GM12878 (cell line): ENCODE measurements around the gene TNNT1. TPM values are rescaled to one million over a fixed set of nuclear protein-coding genes. Genes with fewer than 3 reads are reported as not detected.

Source experiments
- ATAC-seq: fragments of 200-7000 bp; cut with Tn5 transposase; 3 replicates; pipeline ENCODE4 v1.9.1; 2020; ENCODE audit warnings: mild to moderate bottlenecking, moderate library complexity
- BruUV-seq: library from RNA; stranded (reverse); fragments of 400-500 nt; replicated peaks from 2 replicates; lab custom pipeline; 2021; lab: Mats Ljungman, UMichigan
- CTCF ChIA-PET: fragments of 300-600 bp; sonication (Branson Sonifier 250); formaldehyde crosslinking; extraction: SDS; loops from one replicate; lab custom pipeline; 2021; ENCODE audit warnings: inconsistent platforms; lab: Yijun Ruan, JAX
- POLR2A ChIA-PET: fragments of 350-600 bp; formaldehyde crosslinking; extraction: SDS; loops from one replicate; lab custom pipeline; 2021; ENCODE audit warnings: inconsistent platforms; lab: Charles Lee
- RAD21 ChIA-PET: fragments of 300-600 bp; sonication (Branson Sonifier 250); formaldehyde crosslinking; loops from one replicate; lab custom pipeline; 2023; ENCODE audit warnings: antibody characterized with exemption; ENCODE audit not compliant: unreplicated experiment; lab: Charles Lee
- SMC1A ChIA-PET: fragments of 300-600 bp; sonication (Branson Sonifier 250); formaldehyde crosslinking; loops from one replicate; lab custom pipeline; 2023; ENCODE audit not compliant: unreplicated experiment, uncharacterized antibody; lab: Charles Lee
- DNase-seq: peaks from one replicate; pipeline ENCODE4 v3.0.0-alpha.2; 2011; ENCODE audit warnings: low read depth, low spot score
- FAIRE-seq: peaks from 3 replicates; lab custom pipeline; 2011; peaks lifted over from hg19 to GRCh38; lab: Jason Lieb, UNC
- H2AFZ ChIP-seq: 2 replicates; pipeline ENCODE4 v1.6.0; 2011; ENCODE audit warnings: low read depth, low read length, control low read depth; ENCODE audit not compliant: control insufficient read depth
- H3K27ac ChIP-seq: 2 replicates; pipeline ENCODE4 v1.5.1; 2011; ENCODE audit warnings: control low read depth; ENCODE audit not compliant: control insufficient read depth, insufficient read depth
- H3K27me3 ChIP-seq, 2 experiments: replicated peaks in 1 of 2; 2 replicates each; pipeline versions ENCODE4 v1.6.0 to v1.6.1; 2011; ENCODE audit warnings: low read length in 1 of 2; ENCODE audit not compliant: control insufficient read depth in 2 of 2, insufficient read depth in 2 of 2
- H3K36me3 ChIP-seq, 2 experiments: 2 replicates each; pipeline ENCODE4 v1.5.1; 2011; ENCODE audit warnings: low read length in 1 of 2; ENCODE audit not compliant: control insufficient read depth in 2 of 2, insufficient read depth in 2 of 2
- H3K4me1 ChIP-seq: 2 replicates; pipeline ENCODE4 v1.6.1; 2011; ENCODE audit warnings: mild to moderate bottlenecking, low read length, moderate library complexity, mixed read lengths; ENCODE audit not compliant: control insufficient read depth, insufficient read depth
- H3K4me2 ChIP-seq: 2 replicates; pipeline ENCODE4 v1.6.0; 2011; ENCODE audit warnings: control low read depth; ENCODE audit not compliant: control insufficient read depth, insufficient read depth
- H3K4me3 ChIP-seq: fragments of 200-600 bp; sonication (generic); 2 replicates; pipeline ENCODE4 v1.5.1; 2016
- H3K79me2 ChIP-seq: 2 replicates; pipeline ENCODE4 v1.6.0; 2011; ENCODE audit warnings: low read length; ENCODE audit not compliant: control insufficient read depth, insufficient read depth
- H3K9ac ChIP-seq: 2 replicates; pipeline ENCODE4 v1.8.0; 2011; ENCODE audit warnings: low read length, control low read depth, mixed read lengths; ENCODE audit not compliant: control insufficient read depth, insufficient read depth
- H3K9me3 ChIP-seq: replicated peaks from 3 replicates; pipeline ENCODE4 v1.5.1; 2011; ENCODE audit warnings: mild to moderate bottlenecking, low read length; ENCODE audit not compliant: control insufficient read depth, insufficient read depth
- H4K20me1 ChIP-seq: 2 replicates; pipeline ENCODE4 v1.6.0; 2011; ENCODE audit not compliant: control insufficient read depth, insufficient read depth
- IRF4 ChIP-seq: IDR thresholded peaks from 2 replicates; pipeline ENCODE4 v1.6.1; 2011; ENCODE audit warnings: low read depth, low read length
- NRF1 ChIP-seq: conservative IDR thresholded peaks from 2 replicates; pipeline ENCODE4 v1.6.1; 2011; ENCODE audit warnings: mild to moderate bottlenecking, low read depth, low read length, improper control_type of control experiment
- PML ChIP-seq: IDR thresholded peaks from 2 replicates; pipeline ENCODE4 v1.6.1; 2012; ENCODE audit warnings: low read length, inconsistent platforms
- SMAD1 ChIP-seq: fragments of 450-650 bp; IDR thresholded peaks from 2 replicates; pipeline ENCODE4 v1.6.1; 2018; ENCODE audit warnings: mild to moderate bottlenecking, low read depth; ENCODE audit not compliant: partially characterized antibody
- WGBS: methylation state at CpG from one replicate; pipeline ENCODE4 v1.1.6; 2016; ENCODE audit warnings: low lambda C conversion rate; ENCODE audit not compliant: insufficient replicate concordance, insufficient coverage; ENCODE audit errors: missing lambda C conversion rate; 5-methylcytosine and 5-hydroxymethylcytosine counted together
- in situ Hi-C: fragments of 300-500 bp; cut with MboI; formaldehyde crosslinking; loops from 9 replicates; pipeline ENCODE4 v1.14.3; 2018; ENCODE audit warnings: mixed read lengths
- intact Hi-C: fragments of 100-400 bp; cut with micrococcal nuclease; formaldehyde crosslinking; loops from one replicate; pipeline ENCODE4 v1.14.2; 2022; ENCODE audit not compliant: unreplicated experiment
- polyA plus RNA-seq, 11 experiments: library from polyadenylated mRNA; depleted of rRNA in 4 of 11; unstranded in 6 of 11; stranded (reverse) in 5 of 11; fragments of >200 nt; fragmentation: Nextera tagmentation in 4 of 11; fragmentation: Illumina TruSeq in 1 of 11; extraction: Ambion mirVana in 4 of 11; extraction: Trizol in 1 of 11; gene quantifications; 1 replicate in 1 of 11; 2 replicates in 10 of 11; pipeline versions ENCODE4 v1.2.1 to v1.2.3, GENCODE V29; 2011 to 2016; ENCODE audit warnings: inconsistent platforms in 2 of 11, missing spikeins in 2 of 11, low read depth in 1 of 11
- total RNA-seq, 4 experiments: library from RNA; depleted of rRNA in 3 of 4; stranded (reverse); fragments of >200 nt in 3 of 4; fragmentation: Illumina TruSeq in 1 of 4; extraction: Trizol in 1 of 4; gene quantifications; 2 replicates each; pipeline versions ENCODE4 v1.2.1 to v1.2.3, GENCODE V29; 2013 to 2021
- TF ChIP-seq, protein P1 (sequence below): fragments of 450-650 bp; IDR thresholded peaks from 2 replicates; pipeline ENCODE4 v1.6.1; 2017; ENCODE audit warnings: antibody characterized with exemption, mild to moderate bottlenecking, moderate library complexity
- TF ChIP-seq, protein P2 (sequence below): IDR thresholded peaks from 2 replicates; pipeline ENCODE4 v1.6.1; 2012; ENCODE audit warnings: low read length, inconsistent platforms

TNNT1 gene
- total and polyA plus RNA-seq, 10 of the 15 experiments (the other 5 are each of a cell fraction or from before 2014, with no cell fraction given): 0.26 to 0.62 (median 0.37) TPM; not detected in 7

DNA sequence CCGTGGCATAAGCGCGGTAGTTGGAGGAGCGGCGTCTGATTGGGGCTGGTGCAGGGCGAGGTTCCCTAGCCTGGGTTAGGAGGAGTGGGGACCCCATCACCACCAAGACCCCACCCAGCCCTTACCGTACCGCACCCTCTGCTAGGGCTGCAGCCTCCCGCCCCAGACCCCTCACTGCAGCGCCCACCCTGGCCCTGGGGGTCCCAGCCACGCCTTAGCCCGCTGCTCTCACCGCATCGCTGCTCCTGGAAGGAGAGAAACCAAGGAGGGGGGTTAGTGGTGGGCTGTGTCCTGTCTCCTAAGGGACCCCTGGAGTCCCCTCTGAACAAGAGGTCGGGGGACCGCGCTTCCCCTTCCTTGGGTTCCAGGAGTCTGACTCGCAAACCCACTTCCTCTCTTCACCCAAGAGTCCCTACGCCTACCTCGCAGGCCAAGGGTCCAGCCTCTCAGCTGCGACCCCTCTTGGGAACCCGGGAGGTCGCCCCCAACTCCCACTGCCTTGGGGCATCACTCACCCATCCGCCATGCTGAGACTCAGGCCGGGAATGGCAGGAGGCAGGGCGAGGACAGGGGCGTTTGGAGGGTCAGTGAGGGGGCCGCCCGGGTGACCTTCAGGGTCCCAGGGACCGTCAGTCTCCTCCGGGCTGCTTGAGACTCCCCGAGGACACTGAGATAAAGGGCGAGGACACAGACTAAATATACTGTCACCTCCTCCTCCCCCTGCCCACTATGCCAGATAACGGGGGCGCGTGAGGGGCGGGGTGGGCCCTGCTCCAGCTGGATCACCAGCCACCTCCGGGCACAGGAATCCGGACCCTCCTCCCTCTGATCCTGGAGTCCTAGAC is 8.3 kb upstream of the TNNT1 start, which contains the start of gene TNNI3:
TSS of gene TNNI3 (minus strand) at position 669 of the 845 bp plus-strand sequence. CDS start at position 526, 143 bp downstream.
- H3K36me3 ChIP-seq: no peaks in the 10 kb centered on the region
- 23% methylated on average over 30 of the region's 39 CpGs for WGBS
- H3K9ac ChIP-seq: no peak within 1 kb of the TSS
- no peaks in the 10 kb centered on the region; a peak in 1 of 4 replicates for H3K27me3 ChIP-seq
- H3K4me2 ChIP-seq: no peak within 1 kb of the TSS
- H3K4me3 ChIP-seq: no peak within 1 kb of the TSS
- ChIA-PET RAD21 (interaction anchor here (1.0 kb wide), 1 partner anchor 16 kb away, joined by 3 read pairs; no protein-coding TSS in a partner anchor), CTCF (interaction anchor here (1.0 kb wide), 1 partner anchor 9 kb away, joined by 3 read pairs; the partner anchor contains the start of gene DNAAF3), SMC1A (no interaction called here), POLR2A (no interaction called here)
- DNase-seq (no peak), ATAC-seq (no peak), FAIRE-seq (no peak)
- intact Hi-C loops (no loop called here), in situ Hi-C loops (no loop called here)
- TF ChIP-seq NRF1 (no peak), PML (no peak), IRF4 (no peak), SMAD1 (no peak)
- TF ChIP-seq, protein P1, sequence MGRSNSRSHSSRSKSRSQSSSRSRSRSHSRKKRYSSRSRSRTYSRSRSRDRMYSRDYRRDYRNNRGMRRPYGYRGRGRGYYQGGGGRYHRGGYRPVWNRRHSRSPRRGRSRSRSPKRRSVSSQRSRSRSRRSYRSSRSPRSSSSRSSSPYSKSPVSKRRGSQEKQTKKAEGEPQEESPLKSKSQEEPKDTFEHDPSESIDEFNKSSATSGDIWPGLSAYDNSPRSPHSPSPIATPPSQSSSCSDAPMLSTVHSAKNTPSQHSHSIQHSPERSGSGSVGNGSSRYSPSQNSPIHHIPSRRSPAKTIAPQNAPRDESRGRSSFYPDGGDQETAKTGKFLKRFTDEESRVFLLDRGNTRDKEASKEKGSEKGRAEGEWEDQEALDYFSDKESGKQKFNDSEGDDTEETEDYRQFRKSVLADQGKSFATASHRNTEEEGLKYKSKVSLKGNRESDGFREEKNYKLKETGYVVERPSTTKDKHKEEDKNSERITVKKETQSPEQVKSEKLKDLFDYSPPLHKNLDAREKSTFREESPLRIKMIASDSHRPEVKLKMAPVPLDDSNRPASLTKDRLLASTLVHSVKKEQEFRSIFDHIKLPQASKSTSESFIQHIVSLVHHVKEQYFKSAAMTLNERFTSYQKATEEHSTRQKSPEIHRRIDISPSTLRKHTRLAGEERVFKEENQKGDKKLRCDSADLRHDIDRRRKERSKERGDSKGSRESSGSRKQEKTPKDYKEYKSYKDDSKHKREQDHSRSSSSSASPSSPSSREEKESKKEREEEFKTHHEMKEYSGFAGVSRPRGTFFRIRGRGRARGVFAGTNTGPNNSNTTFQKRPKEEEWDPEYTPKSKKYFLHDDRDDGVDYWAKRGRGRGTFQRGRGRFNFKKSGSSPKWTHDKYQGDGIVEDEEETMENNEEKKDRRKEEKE: no peak
- TF ChIP-seq, protein P2, sequence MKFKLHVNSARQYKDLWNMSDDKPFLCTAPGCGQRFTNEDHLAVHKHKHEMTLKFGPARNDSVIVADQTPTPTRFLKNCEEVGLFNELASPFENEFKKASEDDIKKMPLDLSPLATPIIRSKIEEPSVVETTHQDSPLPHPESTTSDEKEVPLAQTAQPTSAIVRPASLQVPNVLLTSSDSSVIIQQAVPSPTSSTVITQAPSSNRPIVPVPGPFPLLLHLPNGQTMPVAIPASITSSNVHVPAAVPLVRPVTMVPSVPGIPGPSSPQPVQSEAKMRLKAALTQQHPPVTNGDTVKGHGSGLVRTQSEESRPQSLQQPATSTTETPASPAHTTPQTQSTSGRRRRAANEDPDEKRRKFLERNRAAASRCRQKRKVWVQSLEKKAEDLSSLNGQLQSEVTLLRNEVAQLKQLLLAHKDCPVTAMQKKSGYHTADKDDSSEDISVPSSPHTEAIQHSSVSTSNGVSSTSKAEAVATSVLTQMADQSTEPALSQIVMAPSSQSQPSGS: no peak
- no peaks in the 10 kb centered on the region for H3K4me1 ChIP-seq
- no TSS peak for BruUV-seq
- H2AFZ ChIP-seq: no peak within 1 kb of the TSS
- no peaks in the 10 kb centered on the region for H4K20me1 ChIP-seq
- H3K79me2 ChIP-seq: no peaks in the 10 kb centered on the region
- H3K27ac ChIP-seq: no peak within 1 kb of the TSS
- no peaks in the 10 kb centered on the region; the same call in 2 of the 3 replicates for H3K9me3 ChIP-seq
